Suprapubic skin (tissue), 4 donors: ENCODE results near the gene ZNF549.

Experiments
- EP300 ChIP-seq: sonication (generic); formaldehyde crosslinking; IDR thresholded peaks from one replicate; pipeline ENCODE4 v1.6.1; 2017; ENCODE audit warnings: antibody characterized with exemption
- POLR2A ChIP-seq, 2 donors: fragments of 450-650 bp; IDR thresholded peaks; one replicate each; pipeline ENCODE4 v1.6.1; 2017; ENCODE audit warnings: antibody characterized with exemption in 2 of 2, mild to moderate bottlenecking in 2 of 2, moderate library complexity in 2 of 2
- POLR2AphosphoS5 ChIP-seq, 3 donors: sonication (generic); formaldehyde crosslinking; IDR thresholded peaks; one replicate each; pipeline ENCODE4 v1.6.1; 2017; ENCODE audit warnings: antibody characterized with exemption in 3 of 3
- TF ChIP-seq, protein P1 (sequence below), 2 donors: fragments of 200-600 bp in 1 of 2; fragments of 450-650 bp in 1 of 2; sonication (generic) in 1 of 2; IDR thresholded peaks; one replicate each; pipeline ENCODE4 v1.5.1; 2016 to 2019; ENCODE audit warnings: antibody characterized with exemption in 2 of 2, mild to moderate bottlenecking in 1 of 2, moderate library complexity in 1 of 2

GRCh38 chr19:57563547-57563946 lies 36.4 kb downstream of the ZNF549 start:
- TF ChIP-seq, protein P1, sequence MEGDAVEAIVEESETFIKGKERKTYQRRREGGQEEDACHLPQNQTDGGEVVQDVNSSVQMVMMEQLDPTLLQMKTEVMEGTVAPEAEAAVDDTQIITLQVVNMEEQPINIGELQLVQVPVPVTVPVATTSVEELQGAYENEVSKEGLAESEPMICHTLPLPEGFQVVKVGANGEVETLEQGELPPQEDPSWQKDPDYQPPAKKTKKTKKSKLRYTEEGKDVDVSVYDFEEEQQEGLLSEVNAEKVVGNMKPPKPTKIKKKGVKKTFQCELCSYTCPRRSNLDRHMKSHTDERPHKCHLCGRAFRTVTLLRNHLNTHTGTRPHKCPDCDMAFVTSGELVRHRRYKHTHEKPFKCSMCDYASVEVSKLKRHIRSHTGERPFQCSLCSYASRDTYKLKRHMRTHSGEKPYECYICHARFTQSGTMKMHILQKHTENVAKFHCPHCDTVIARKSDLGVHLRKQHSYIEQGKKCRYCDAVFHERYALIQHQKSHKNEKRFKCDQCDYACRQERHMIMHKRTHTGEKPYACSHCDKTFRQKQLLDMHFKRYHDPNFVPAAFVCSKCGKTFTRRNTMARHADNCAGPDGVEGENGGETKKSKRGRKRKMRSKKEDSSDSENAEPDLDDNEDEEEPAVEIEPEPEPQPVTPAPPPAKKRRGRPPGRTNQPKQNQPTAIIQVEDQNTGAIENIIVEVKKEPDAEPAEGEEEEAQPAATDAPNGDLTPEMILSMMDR (IDR thresholded peaks at IDR 0.05): no peak
- TF ChIP-seq POLR2AphosphoS5 (IDR thresholded peaks at IDR 0.05) (no peak), POLR2A (IDR thresholded peaks at IDR 0.05) (no peak), EP300 (no peak)
